Progenitor cell of endocrine pancreas (in vitro differentiated cells): Measurements from ENCODE around the gene USP6. TPM values are rescaled to one million over a fixed set of nuclear protein-coding genes. Genes with fewer than 3 reads are reported as not detected.
"Not testable (repeated sequence)": the region's sequence is repeated elsewhere in the genome, so short reads cannot be mapped to it uniquely, and the experiment has no call there.

Source experiments
- DNase-seq: peaks from one replicate; pipeline ENCODE4 v3.0.0; 2021; ENCODE audit warnings: low spot score; ENCODE audit not compliant: unreplicated experiment
- H3K27ac Mint-ChIP-seq: 2 replicates; pipeline ENCODE4 v1.8.0; 2021; ENCODE audit warnings: mild to moderate bottlenecking, moderate library complexity, mixed read lengths
- H3K27me3 Mint-ChIP-seq: 2 replicates; pipeline ENCODE4 v1.8.0; 2021; ENCODE audit warnings: mixed read lengths
- H3K36me3 Mint-ChIP-seq: 2 replicates; pipeline ENCODE4 v1.8.0; 2022; ENCODE audit warnings: mixed read lengths; ENCODE audit not compliant: insufficient read depth
- H3K4me1 Mint-ChIP-seq: 2 replicates; pipeline ENCODE4 v1.8.0; 2021; ENCODE audit warnings: low read depth, mixed read lengths
- H3K4me3 Mint-ChIP-seq: 2 replicates; pipeline ENCODE4 v1.8.0; 2021; ENCODE audit warnings: low read depth, mild to moderate bottlenecking, moderate library complexity, mixed read lengths
- H3K9me3 Mint-ChIP-seq: 2 replicates; pipeline ENCODE4 v1.8.0; 2021; ENCODE audit warnings: low read depth, mixed read lengths
- total RNA-seq: library from RNA; stranded (reverse); gene quantifications from 2 replicates; pipeline ENCODE4 v1.2.1, GENCODE V29; 2021
- TF ChIP-seq, protein P1 (sequence below): fragments of 200-600 bp; sonication (generic); IDR thresholded peaks from one replicate; pipeline ENCODE4 v1.5.0; 2021; ENCODE audit warnings: antibody characterized with exemption, mild to moderate bottlenecking; ENCODE audit not compliant: unreplicated experiment

USP6 gene
- total RNA-seq, 1 donor from 2014 or later = 0.84 TPM

- Mint-ChIP-seq H3K9me3 (no peaks in the 10 kb centered on the region), H3K36me3 (peaks cover 6% of the 10 kb centered on the region), H3K4me1 (no peaks in the 10 kb centered on the region), H3K27ac (no peak overlapping the region), H3K4me3 (no peak overlapping the region), H3K27me3 (no peaks in the 10 kb centered on the region)
- TF ChIP-seq, protein P1, sequence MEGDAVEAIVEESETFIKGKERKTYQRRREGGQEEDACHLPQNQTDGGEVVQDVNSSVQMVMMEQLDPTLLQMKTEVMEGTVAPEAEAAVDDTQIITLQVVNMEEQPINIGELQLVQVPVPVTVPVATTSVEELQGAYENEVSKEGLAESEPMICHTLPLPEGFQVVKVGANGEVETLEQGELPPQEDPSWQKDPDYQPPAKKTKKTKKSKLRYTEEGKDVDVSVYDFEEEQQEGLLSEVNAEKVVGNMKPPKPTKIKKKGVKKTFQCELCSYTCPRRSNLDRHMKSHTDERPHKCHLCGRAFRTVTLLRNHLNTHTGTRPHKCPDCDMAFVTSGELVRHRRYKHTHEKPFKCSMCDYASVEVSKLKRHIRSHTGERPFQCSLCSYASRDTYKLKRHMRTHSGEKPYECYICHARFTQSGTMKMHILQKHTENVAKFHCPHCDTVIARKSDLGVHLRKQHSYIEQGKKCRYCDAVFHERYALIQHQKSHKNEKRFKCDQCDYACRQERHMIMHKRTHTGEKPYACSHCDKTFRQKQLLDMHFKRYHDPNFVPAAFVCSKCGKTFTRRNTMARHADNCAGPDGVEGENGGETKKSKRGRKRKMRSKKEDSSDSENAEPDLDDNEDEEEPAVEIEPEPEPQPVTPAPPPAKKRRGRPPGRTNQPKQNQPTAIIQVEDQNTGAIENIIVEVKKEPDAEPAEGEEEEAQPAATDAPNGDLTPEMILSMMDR = no peak
- no peak for DNase-seq
Observed at GRCh38 chr17:5210614-5211252, 94.9 kb downstream of the USP6 start.

DNA sequence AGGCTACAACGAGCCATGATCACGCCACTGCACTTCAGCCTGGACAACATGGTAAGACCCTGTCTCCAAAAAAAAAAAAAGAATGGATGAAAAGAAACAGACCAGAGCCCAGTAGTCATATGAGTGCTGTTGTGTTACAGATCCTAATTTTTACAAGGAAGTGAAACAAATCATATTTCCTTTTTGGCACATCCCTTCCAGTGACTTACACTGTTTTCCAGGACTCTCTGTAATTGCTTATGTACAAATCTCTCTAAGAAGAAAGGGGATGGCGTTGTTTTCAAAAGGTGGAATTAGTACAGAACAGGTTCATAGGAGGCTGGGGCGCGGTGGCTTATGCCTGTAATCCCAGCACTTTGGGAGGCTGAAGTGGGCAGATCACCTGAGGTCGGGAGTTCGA lies 95.6 kb downstream of the USP6 start:
- H3K9me3 Mint-ChIP-seq = no peaks in the 10 kb centered on the region
- TF ChIP-seq, protein P1 = no peak

DNA sequence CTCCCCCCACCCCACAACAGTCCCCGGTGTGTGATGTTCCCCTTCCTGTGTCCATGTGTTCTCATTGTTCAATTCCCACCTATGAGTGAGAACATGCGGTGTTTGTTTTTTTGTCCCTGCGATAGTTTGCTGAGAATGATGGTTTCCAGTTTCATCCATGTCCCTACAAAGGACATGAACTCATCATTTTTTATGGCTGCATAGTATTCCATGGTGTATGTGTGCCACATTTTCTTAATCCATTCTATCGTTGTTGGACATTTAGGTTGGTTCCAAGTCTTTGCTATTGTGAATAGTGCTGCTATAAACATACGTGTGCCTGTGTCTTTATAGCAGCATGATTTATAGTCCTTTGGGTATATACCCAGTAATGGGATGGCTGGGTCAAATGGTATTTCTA lies 101.7 kb downstream of the USP6 start:
- not testable (repeated sequence) for H3K4me1 Mint-ChIP-seq, H3K27ac Mint-ChIP-seq, H3K4me3 Mint-ChIP-seq, H3K9me3 Mint-ChIP-seq, DNase-seq, H3K27me3 Mint-ChIP-seq
- H3K36me3 Mint-ChIP-seq = peaks cover 14% of the 10 kb centered on the region

More for the DNA sequence above, 95.6 kb downstream of the USP6 start:
- no peak for DNase-seq
- peak overlapping the region; percentile 50 for H3K27ac Mint-ChIP-seq
- no peak overlapping the region for H3K4me3 Mint-ChIP-seq
- peaks cover 6% of the 10 kb centered on the region for H3K36me3 Mint-ChIP-seq
- no peaks in the 10 kb centered on the region for H3K4me1 Mint-ChIP-seq
- H3K27me3 Mint-ChIP-seq = no peaks in the 10 kb centered on the region

- TF ChIP-seq, protein P1 = no peak
- DNase-seq = no peak
- no peaks in the 10 kb centered on the region for H3K27me3 Mint-ChIP-seq
- H3K9me3 Mint-ChIP-seq = no peaks in the 10 kb centered on the region
- H3K4me3 Mint-ChIP-seq = no peak overlapping the region
- H3K36me3 Mint-ChIP-seq = peaks cover 16% of the 10 kb centered on the region
- H3K4me1 Mint-ChIP-seq = no peaks in the 10 kb centered on the region
- no peak overlapping the region for H3K27ac Mint-ChIP-seq
Observed at GRCh38 chr17:5219536-5219935, 103.7 kb downstream of the USP6 start.

DNA sequence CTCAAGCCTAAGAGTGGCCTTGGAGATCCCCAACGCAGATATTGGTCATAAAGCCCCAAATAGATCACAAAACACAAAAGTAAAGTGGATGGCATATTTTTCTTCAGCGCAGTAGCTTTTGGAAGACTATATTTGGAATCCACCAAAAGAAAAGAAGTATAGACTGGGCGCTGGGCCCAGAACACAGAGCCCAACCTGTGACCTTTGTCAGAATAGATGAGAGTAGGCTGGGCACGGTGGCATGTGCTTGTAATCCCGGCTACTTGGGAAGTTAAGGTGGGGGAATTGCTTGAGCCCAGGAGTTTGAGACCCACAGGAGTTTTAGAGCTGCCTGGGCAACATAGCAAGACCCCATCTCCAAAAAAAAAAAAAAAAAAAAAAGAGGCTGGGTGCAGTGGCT lies 104.2 kb downstream of the USP6 start:
- Mint-ChIP-seq H3K27me3 (no peaks in the 10 kb centered on the region), H3K4me3 (no peak overlapping the region), H3K36me3 (peaks cover 12% of the 10 kb centered on the region), H3K27ac (no peak overlapping the region), H3K9me3 (no peaks in the 10 kb centered on the region), H3K4me1 (no peaks in the 10 kb centered on the region)
- TF ChIP-seq, protein P1 = no peak
- DNase-seq = no peak

DNA sequence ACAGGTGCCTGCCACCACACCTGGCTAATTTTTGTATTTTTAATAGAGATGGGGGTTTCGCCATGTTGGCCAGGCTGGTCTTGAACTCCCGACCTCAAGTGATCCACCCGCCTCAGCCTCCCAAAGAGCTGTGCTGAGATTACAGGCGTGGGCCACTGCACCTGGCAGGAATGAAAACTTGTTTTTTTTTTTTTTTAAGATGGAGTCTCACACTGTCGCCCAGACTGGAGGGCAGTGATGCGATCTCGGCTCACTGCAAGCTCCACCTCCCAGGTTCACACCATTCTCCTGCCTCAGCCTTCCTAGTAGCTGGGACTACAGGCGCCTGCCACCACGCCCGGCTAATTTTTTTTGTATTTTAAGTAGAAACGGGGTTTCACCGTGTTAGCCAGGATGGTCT lies 106.1 kb downstream of the USP6 start:
- H3K36me3 Mint-ChIP-seq, H3K27me3 Mint-ChIP-seq, H3K4me1 Mint-ChIP-seq, H3K9me3 Mint-ChIP-seq, H3K4me3 Mint-ChIP-seq, DNase-seq, H3K27ac Mint-ChIP-seq: not testable (repeated sequence)

Other genes starting within 250 kb of the USP6 start
- gene C17orf107, start 216.5 kb upstream of the USP6 start, total RNA-seq = 3.6 and 3.7 TPM in 2 replicates
- gene CHRNE, start 212.9 kb upstream of the USP6 start, total RNA-seq = 0.31 and 0.36 TPM in 2 replicates
- not detected in 2 replicates for gene GP1BA, start 183.8 kb upstream of the USP6 start, total RNA-seq
- 46.8 and 47.4 TPM in 2 replicates for gene SLC25A11, start 176.0 kb upstream of the USP6 start, total RNA-seq
- gene RNF167, start 175.8 kb upstream of the USP6 start, total RNA-seq = 97.4 and 106 TPM in 2 replicates
- 372 and 404 TPM in 2 replicates for gene PFN1, start 167.5 kb upstream of the USP6 start, total RNA-seq
- gene ENO3, start 164.9 kb upstream of the USP6 start, total RNA-seq = 23.4 and 25.8 TPM in 2 replicates
- 70.3 and 71.4 TPM in 2 replicates for gene SPAG7, start 148.2 kb upstream of the USP6 start, total RNA-seq
- 34.1 and 34.2 TPM in 2 replicates for gene CAMTA2, start 128.4 kb upstream of the USP6 start, total RNA-seq
- 2.8 and 3.3 TPM in 2 replicates for gene INCA1, start 118.5 kb upstream of the USP6 start, total RNA-seq
- gene KIF1C, start 118.1 kb upstream of the USP6 start, total RNA-seq = 104 and 111 TPM in 2 replicates
- gene SLC52A1, start 80.6 kb upstream of the USP6 start, total RNA-seq = not detected in 2 replicates
- 0.98 and 1.3 TPM in 2 replicates for gene ZFP3, start 37.6 kb upstream of the USP6 start, total RNA-seq
- 51.1 and 56.3 TPM in 2 replicates for gene ZNF232, start 4.2 kb upstream of the USP6 start, total RNA-seq
- gene ZNF594, start 75.8 kb downstream of the USP6 start, total RNA-seq = 23.8 and 26.1 TPM in 2 replicates
- not detected in 2 replicates for gene SCIMP, start 118.8 kb downstream of the USP6 start, total RNA-seq
- 46.2 and 50.1 TPM in 2 replicates for gene RABEP1, start 166.3 kb downstream of the USP6 start, total RNA-seq